MM.1S (cell line): ENCODE results near the gene RNU1-4.
"Not testable (repeated sequence)": the region's sequence is repeated elsewhere in the genome, so short reads cannot be mapped to it uniquely, and the experiment has no call there.

Experiments
- EZH2 ChIP-seq: fragments of 300-600 bp; sonication (generic); optimal IDR thresholded peaks from 2 replicates; pipeline ENCODE3; 2017; ENCODE audit warnings: low read depth, mild to moderate bottlenecking, antibody characterized with exemption, low read length, mixed read lengths
- EZH2phosphoT487 ChIP-seq: fragments of 300-600 bp; sonication (generic); IDR thresholded peaks from 2 replicates; pipeline ENCODE4 v1.6.1; 2018; ENCODE audit warnings: antibody characterized with exemption, low read length
- TF ChIP-seq, protein P1 (sequence below): fragments of 300-600 bp; sonication (generic); IDR thresholded peaks from 2 replicates; pipeline ENCODE4 v1.5.1; 2016; ENCODE audit warnings: antibody characterized with exemption, low read length, mixed read lengths

DNA sequence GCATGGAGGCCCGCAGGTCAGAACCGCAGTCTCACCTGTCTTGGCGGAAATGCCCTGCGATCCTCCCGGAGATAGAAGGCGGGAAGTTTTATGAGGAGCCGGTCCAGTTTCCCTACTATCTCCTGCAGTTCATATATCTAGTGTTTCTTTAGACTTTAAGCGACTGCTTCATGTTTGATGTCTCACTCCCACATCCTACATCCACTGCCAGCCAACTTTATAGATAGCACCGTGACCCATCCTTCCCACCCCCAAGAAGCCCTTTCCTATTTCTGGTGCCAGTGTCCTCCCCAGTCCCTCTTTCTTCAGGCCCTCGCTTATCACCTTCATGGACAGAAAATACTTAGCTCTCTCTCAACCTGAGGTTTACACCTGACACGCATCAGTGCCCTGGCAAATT, 914 bp downstream of the RNU1-4 start:
- not testable (repeated sequence) for TF ChIP-seq EZH2, EZH2phosphoT487
- TF ChIP-seq, protein P1, sequence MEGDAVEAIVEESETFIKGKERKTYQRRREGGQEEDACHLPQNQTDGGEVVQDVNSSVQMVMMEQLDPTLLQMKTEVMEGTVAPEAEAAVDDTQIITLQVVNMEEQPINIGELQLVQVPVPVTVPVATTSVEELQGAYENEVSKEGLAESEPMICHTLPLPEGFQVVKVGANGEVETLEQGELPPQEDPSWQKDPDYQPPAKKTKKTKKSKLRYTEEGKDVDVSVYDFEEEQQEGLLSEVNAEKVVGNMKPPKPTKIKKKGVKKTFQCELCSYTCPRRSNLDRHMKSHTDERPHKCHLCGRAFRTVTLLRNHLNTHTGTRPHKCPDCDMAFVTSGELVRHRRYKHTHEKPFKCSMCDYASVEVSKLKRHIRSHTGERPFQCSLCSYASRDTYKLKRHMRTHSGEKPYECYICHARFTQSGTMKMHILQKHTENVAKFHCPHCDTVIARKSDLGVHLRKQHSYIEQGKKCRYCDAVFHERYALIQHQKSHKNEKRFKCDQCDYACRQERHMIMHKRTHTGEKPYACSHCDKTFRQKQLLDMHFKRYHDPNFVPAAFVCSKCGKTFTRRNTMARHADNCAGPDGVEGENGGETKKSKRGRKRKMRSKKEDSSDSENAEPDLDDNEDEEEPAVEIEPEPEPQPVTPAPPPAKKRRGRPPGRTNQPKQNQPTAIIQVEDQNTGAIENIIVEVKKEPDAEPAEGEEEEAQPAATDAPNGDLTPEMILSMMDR, result not testable (repeated sequence)
